Measurements from ENCODE around the gene ELOVL2. TPM values are rescaled to one million over a fixed set of nuclear protein-coding genes. Genes with fewer than 3 reads are reported as not detected.

Gene ELOVL2
- total RNA-seq, 3 donors from 2014 or later = 0.12 to 0.63 TPM; not detected in 1

DNA sequence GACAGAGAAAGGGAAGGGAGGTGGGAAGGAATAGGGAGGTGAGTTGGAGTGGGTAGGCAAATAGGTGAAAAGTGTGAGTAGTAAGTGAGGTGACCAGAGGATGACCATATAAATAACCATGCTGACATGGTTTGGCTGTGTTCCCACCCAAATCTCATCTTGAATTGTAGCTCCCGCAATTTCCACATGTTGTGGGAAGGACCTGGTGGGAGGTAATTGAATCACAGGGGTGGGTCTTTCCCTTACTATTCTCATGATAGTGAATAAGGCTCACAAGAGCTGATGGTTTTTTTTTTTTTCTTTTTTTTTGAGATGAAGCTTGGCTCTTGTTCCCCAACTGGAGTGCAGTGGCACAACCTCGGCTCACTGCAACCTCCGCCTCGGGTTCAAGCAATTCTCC lies 28.0 kb upstream of the ELOVL2 start:
- H3K4me3 ChIP-seq = no peak overlapping the region
- no peaks in the 10 kb centered on the region for H3K4me1 ChIP-seq (ENCODE audit: low read depth)
- no peak for ATAC-seq
- intact Hi-C loops (cut with DNase I, micrococcal nuclease) = no loop called here
- TF ChIP-seq, protein P1, sequence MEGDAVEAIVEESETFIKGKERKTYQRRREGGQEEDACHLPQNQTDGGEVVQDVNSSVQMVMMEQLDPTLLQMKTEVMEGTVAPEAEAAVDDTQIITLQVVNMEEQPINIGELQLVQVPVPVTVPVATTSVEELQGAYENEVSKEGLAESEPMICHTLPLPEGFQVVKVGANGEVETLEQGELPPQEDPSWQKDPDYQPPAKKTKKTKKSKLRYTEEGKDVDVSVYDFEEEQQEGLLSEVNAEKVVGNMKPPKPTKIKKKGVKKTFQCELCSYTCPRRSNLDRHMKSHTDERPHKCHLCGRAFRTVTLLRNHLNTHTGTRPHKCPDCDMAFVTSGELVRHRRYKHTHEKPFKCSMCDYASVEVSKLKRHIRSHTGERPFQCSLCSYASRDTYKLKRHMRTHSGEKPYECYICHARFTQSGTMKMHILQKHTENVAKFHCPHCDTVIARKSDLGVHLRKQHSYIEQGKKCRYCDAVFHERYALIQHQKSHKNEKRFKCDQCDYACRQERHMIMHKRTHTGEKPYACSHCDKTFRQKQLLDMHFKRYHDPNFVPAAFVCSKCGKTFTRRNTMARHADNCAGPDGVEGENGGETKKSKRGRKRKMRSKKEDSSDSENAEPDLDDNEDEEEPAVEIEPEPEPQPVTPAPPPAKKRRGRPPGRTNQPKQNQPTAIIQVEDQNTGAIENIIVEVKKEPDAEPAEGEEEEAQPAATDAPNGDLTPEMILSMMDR (IDR thresholded peaks at IDR 0.05) = no peak
- no peaks in the 10 kb centered on the region for H3K36me3 ChIP-seq (ENCODE audit: low read depth)
- H3K9me3 ChIP-seq = no peaks in the 10 kb centered on the region
- DNase-seq = no peak

DNA sequence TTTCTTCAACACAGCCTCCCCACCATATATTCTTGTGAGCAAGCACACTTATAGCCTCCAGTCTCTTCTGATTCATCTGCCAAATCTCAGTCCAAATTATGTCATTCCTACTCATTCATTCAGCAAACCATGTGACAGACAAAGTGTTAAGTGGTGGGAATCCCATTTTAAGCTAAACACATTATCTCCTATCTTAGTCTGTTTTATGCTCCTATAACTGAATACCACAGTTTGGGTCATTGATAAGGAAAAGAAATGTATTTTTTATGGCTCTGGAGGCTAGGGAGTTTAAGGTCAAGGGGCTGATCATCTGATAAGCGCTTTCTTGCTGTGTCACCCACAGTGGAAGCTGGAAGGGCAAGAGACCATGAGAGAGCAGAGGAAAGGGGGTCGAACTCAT lies 25.7 kb upstream of the ELOVL2 start:
- Histone ChIP-seq H3K9me3 (no peaks in the 10 kb centered on the region), H3K4me3 (no peak overlapping the region), H3K4me1 (ENCODE audit: low read depth) (no peaks in the 10 kb centered on the region), H3K36me3 (ENCODE audit: low read depth) (no peaks in the 10 kb centered on the region)
- DNase-seq (no peak), ATAC-seq (no peak)
- intact Hi-C loops (cut with DNase I, micrococcal nuclease) = loop anchor here in 1 of 2 donors (5.0 kb wide), 1 partner anchor 117 kb away; no protein-coding TSS in a partner anchor
- TF ChIP-seq, protein P1 (IDR thresholded peaks at IDR 0.05) = no peak

DNA sequence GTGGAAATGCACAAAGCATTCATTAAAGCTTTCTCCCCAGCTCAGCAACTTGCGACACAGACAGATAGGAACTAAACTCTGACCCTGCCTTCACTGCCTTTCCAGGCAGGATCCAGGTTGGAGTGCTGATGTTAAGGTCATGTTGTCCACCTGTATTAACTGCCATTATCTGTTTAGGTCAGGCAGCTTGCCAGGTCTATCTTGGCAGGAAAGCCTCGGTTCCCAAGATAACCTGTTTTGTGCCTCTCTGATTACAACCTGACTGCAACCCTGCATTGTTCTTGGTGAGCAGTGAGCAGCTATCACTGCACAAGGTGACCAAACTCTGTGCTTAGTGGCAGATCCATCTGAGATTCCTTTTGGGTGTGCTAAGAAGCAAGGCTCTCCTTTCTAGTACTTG lies 23.2 kb upstream of the ELOVL2 start:
- H3K4me3 ChIP-seq = no peak overlapping the region
- intact Hi-C loops (cut with DNase I, micrococcal nuclease) = loop anchor here in 1 of 2 donors (5.0 kb wide), 1 partner anchor 115 kb away; no protein-coding TSS in a partner anchor
- no peaks in the 10 kb centered on the region for H3K36me3 ChIP-seq (ENCODE audit: low read depth)
- peak; percentile 21 for ATAC-seq
- TF ChIP-seq, protein P1 (IDR thresholded peaks at IDR 0.05) = no peak
- DNase-seq = no peak
- no peaks in the 10 kb centered on the region for H3K4me1 ChIP-seq (ENCODE audit: low read depth)
- H3K9me3 ChIP-seq = no peaks in the 10 kb centered on the region

DNA sequence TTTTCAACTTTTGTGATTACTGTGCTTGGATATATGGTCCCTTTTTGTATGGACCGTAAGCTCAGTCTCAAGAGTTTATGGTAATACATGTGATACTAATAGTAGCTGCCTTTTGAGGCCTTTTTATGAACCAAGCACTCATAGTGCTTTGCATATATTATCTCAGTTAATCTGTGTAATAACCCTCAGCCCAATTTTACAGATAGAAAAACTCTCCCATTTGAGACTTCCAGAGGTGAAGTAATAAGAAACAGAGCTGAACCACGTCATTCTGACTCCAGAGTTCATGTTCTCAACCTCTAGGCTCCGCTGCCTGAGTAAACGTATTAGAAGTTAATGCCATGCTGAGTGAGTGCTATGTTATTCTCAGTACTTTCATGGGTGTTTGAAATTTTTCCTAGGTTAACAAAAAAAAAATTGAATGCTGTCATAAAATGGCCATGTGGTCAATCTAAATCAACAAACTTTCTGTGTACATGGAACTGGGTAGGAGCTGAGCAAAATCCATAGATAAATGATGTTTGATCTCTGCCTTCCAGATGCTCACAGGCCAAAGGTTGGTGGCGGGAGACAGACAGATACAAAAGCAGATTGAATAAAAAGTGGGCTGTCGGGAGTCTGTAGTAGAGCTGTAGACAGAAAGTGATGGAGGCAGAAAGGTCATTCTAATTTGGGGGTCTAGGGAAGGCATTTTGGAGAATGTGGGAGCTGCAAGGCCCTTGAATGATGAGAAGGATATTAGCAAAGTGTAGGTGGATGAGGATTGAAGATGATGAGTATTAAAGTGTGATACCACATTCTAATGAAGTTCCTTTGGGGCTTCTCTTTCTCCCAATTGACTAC lies 22.6 kb upstream of the ELOVL2 start:
- intact Hi-C loops (cut with DNase I, micrococcal nuclease) = loop anchor here in 1 of 2 donors (5.0 kb wide), 1 partner anchor 114 kb away; no protein-coding TSS in a partner anchor
- TF ChIP-seq, protein P1 (IDR thresholded peaks at IDR 0.05) = no peak
- no peaks in the 10 kb centered on the region for H3K4me1 ChIP-seq (ENCODE audit: low read depth)
- no peak overlapping the region for H3K4me3 ChIP-seq
- no peaks in the 10 kb centered on the region for H3K9me3 ChIP-seq
- ATAC-seq = peak; percentile 29
- no peaks in the 10 kb centered on the region for H3K36me3 ChIP-seq (ENCODE audit: low read depth)
- no peak for DNase-seq

DNA sequence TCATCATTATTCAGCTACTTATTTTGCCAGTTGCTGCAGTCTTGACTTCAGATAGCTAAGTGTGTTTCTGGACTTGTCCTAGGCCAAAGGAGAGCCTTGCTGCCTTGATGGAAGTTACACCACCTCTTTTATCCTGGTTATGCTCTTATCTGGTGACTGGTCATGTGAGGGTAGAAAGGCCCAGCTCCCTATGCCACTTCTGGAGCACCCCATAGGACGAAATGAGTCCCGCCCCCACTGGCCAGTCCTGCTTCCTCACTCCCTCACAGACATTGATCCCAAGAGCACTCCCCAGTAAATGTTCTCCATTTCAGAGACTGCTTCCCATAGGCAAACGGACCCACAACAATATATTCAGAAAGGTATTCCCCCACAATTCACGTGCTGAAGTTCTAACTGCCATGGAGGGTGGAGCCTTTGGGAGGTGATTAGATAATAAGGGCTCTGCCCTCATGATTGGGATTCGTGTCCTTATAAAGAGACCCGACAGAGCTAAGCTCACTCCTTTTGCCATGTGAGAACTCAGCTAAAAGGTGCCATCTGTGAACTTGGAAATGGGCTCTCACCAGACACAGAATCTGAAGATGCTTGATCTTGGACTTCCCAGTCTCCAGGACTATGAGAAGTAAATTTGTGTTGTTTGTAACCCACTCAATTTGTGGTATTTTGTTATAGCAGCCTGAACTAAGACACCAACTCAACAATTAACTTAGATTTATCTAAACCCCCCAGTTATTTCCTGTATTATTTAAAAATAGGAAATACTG lies 21.5 kb upstream of the ELOVL2 start:
- no peak for DNase-seq
- no peaks in the 10 kb centered on the region for H3K36me3 ChIP-seq (ENCODE audit: low read depth)
- intact Hi-C loops (cut with DNase I, micrococcal nuclease) = loop anchor here in 1 of 2 donors (5.0 kb wide), 1 partner anchor 113 kb away; no protein-coding TSS in a partner anchor
- H3K9me3 ChIP-seq = no peaks in the 10 kb centered on the region
- no peak for ATAC-seq
- no peak overlapping the region for H3K4me3 ChIP-seq
- no peaks in the 10 kb centered on the region for H3K4me1 ChIP-seq (ENCODE audit: low read depth)
- TF ChIP-seq, protein P1 (IDR thresholded peaks at IDR 0.05) = no peak
